NCI-H2107 (cell line): ENCODE data around the gene ADAMTS19.

ENCODE experiments used
- DNase-seq: peaks from one replicate; lab custom pipeline; 2025; lab: John Stamatoyannopoulos, UW

Gene ADAMTS19

GRCh38 chr5:129766798-129767197 lies 306.7 kb downstream of the ADAMTS19 start:
- no peak for DNase-seq

- DNase-seq: no peak
Observed at GRCh38 chr5:129767927-129768380, 307.9 kb downstream of the ADAMTS19 start.

- no peak for DNase-seq
Observed at GRCh38 chr5:129768735-129769134, 308.6 kb downstream of the ADAMTS19 start.

- DNase-seq: no peak
Observed at GRCh38 chr5:129770024-129770820, 310.1 kb downstream of the ADAMTS19 start.

GRCh38 chr5:129771058-129771838 lies 311.1 kb downstream of the ADAMTS19 start:
- DNase-seq: peak; percentile 1

- no peak for DNase-seq
Observed at GRCh38 chr5:129773376-129773775, 313.3 kb downstream of the ADAMTS19 start.

GRCh38 chr5:129781594-129781993 lies 321.5 kb downstream of the ADAMTS19 start:
- no peak for DNase-seq
